ENCODE results near the gene NXPE3.
"Not testable (repeated sequence)": the region's sequence is repeated elsewhere in the genome, so short reads cannot be mapped to it uniquely, and the experiment has no call there.

NXPE3 gene

GRCh38 chr3:101861212-101861788 is 82.3 kb downstream of the NXPE3 start:
- intact Hi-C loops (cut with DNase I; ENCODE audit: low total_unique reads) = no loop called here
- Histone ChIP-seq H3K36me3 (peaks cover 54 to 73% (median 58%) of the 10 kb centered on the region in 3 donors), H3K4me1 (peaks cover 0 to 26% (median 6%) of the 10 kb centered on the region in 4 donors), H3K27ac (no peak overlapping the region), H3K4me3 (no peak overlapping the region), H3K9me3 (no peaks in the 10 kb centered on the region), H3K27me3 (no peaks in the 10 kb centered on the region)
- no peak for DNase-seq
- TF ChIP-seq CTCF (IDR thresholded peaks at IDR 0.05) = no peak

GRCh38 chr3:101861789-101862415 is 82.9 kb downstream of the NXPE3 start:
- no peak for TF ChIP-seq CTCF (IDR thresholded peaks at IDR 0.05)
- H3K4me3 ChIP-seq = no peak overlapping the region
- peaks cover 0 to 20% (median 5%) of the 10 kb centered on the region in 4 donors for H3K4me1 ChIP-seq
- DNase-seq = no peak
- H3K9me3 ChIP-seq = no peaks in the 10 kb centered on the region
- no peaks in the 10 kb centered on the region for H3K27me3 ChIP-seq
- H3K36me3 ChIP-seq = peaks cover 48 to 67% (median 52%) of the 10 kb centered on the region in 3 donors
- intact Hi-C loops (cut with DNase I; ENCODE audit: low total_unique reads) = no loop called here
- no peak overlapping the region for H3K27ac ChIP-seq

GRCh38 chr3:101862416-101863165 is 83.6 kb downstream of the NXPE3 start:
- H3K27me3 ChIP-seq = no peaks in the 10 kb centered on the region
- no peaks in the 10 kb centered on the region for H3K9me3 ChIP-seq
- H3K4me3 ChIP-seq = no peak overlapping the region
- DNase-seq = no peak
- H3K27ac ChIP-seq = no peak overlapping the region
- H3K4me1 ChIP-seq = peaks cover 0 to 17% (median 1%) of the 10 kb centered on the region in 4 donors
- TF ChIP-seq CTCF (IDR thresholded peaks at IDR 0.05) = no peak
- H3K36me3 ChIP-seq = peaks cover 42 to 60% (median 45%) of the 10 kb centered on the region in 3 donors
- intact Hi-C loops (cut with DNase I; ENCODE audit: low total_unique reads) = no loop called here

- H3K27me3 ChIP-seq; H3K9me3 ChIP-seq; H3K4me3 ChIP-seq; H3K27ac ChIP-seq; intact Hi-C loops (cut with DNase I; ENCODE audit: low total_unique reads); DNase-seq: not testable (repeated sequence)
- Histone ChIP-seq H3K36me3 (peaks cover 19 to 36% (median 22%) of the 10 kb centered on the region in 3 donors), H3K4me1 (peaks cover 0 to 20% (median 7%) of the 10 kb centered on the region in 4 donors)
Measured at GRCh38 chr3:101864926-101865325, 85.9 kb downstream of the NXPE3 start.

- TF ChIP-seq CTCF (IDR thresholded peaks at IDR 0.05) = no peak
- Histone ChIP-seq H3K27me3 (no peaks in the 10 kb centered on the region), H3K9me3 (no peaks in the 10 kb centered on the region), H3K4me3 (no peak overlapping the region), H3K36me3 (peaks cover 9 to 26% (median 13%) of the 10 kb centered on the region in 3 donors), H3K4me1 (peaks cover 0 to 20% (median 7%) of the 10 kb centered on the region in 4 donors), H3K27ac (no peak overlapping the region)
- DNase-seq = no peak
- intact Hi-C loops (cut with DNase I; ENCODE audit: low total_unique reads) = no loop called here
Measured at GRCh38 chr3:101865751-101866509, 86.9 kb downstream of the NXPE3 start.
